IMR-90 (cell line): ENCODE data around the gene MCF2L. TPM values are rescaled to one million over a fixed set of nuclear protein-coding genes. Genes with fewer than 3 reads are reported as not detected.

Source experiments
- polyA plus RNA-seq, 3 experiments: library from polyadenylated mRNA; depleted of rRNA; stranded (reverse); fragments of >200 nt; gene quantifications; 2 replicates each; pipeline ENCODE4 v1.2.3, GENCODE V29; 2012; ENCODE audit warnings: low replicate concordance in 1 of 3
- total RNA-seq: library from RNA; depleted of rRNA; stranded (reverse); fragments of >200 nt; gene quantifications from 2 replicates; pipeline ENCODE4 v1.2.3, GENCODE V29; 2012
- TF ChIP-seq, protein P1 (sequence below): conservative IDR thresholded peaks from 2 replicates; pipeline ENCODE4 v1.5.1; 2012; ENCODE audit warnings: mild to moderate bottlenecking, low read depth, low read length, improper control_type of control experiment
- TF ChIP-seq, protein P2 (sequence below): fragments of 150-350 bp; IDR thresholded peaks from 2 replicates; pipeline ENCODE4 v1.6.1; 2017; ENCODE audit warnings: mild to moderate bottlenecking, antibody characterized with exemption, low read length, low read depth

The MCF2L gene
- total and polyA plus RNA-seq, 2 of the 4 experiments (the other 2 are of a cell fraction) = 0.18 TPM; not detected in 1

DNA sequence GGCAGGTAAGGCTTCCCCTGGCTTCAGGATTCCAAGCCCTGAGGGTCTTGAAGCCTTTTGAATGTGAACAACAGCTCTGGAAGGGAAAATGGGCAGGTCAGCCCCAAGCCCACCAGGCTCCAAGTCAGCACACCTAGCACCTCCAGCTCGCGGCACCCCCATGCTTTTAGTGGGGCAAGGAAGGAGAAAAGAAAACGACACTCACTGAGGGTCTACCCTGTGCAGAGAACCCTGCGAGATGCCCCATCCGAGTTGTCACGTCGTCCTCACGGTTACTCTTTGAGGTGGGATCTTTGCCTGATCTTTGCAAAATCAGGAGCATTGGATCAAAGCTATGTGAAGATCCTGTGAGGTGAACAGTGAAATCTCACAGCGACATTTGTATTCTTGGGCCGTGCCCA lies 147.9 kb downstream of the MCF2L start (continued):
- TF ChIP-seq, protein P1, sequence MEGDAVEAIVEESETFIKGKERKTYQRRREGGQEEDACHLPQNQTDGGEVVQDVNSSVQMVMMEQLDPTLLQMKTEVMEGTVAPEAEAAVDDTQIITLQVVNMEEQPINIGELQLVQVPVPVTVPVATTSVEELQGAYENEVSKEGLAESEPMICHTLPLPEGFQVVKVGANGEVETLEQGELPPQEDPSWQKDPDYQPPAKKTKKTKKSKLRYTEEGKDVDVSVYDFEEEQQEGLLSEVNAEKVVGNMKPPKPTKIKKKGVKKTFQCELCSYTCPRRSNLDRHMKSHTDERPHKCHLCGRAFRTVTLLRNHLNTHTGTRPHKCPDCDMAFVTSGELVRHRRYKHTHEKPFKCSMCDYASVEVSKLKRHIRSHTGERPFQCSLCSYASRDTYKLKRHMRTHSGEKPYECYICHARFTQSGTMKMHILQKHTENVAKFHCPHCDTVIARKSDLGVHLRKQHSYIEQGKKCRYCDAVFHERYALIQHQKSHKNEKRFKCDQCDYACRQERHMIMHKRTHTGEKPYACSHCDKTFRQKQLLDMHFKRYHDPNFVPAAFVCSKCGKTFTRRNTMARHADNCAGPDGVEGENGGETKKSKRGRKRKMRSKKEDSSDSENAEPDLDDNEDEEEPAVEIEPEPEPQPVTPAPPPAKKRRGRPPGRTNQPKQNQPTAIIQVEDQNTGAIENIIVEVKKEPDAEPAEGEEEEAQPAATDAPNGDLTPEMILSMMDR = no peak
- TF ChIP-seq, protein P2, sequence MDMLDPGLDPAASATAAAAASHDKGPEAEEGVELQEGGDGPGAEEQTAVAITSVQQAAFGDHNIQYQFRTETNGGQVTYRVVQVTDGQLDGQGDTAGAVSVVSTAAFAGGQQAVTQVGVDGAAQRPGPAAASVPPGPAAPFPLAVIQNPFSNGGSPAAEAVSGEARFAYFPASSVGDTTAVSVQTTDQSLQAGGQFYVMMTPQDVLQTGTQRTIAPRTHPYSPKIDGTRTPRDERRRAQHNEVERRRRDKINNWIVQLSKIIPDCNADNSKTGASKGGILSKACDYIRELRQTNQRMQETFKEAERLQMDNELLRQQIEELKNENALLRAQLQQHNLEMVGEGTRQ = no peak
